Mucosa of descending colon (tissue), 3 donors: ENCODE measurements around the gene PLPP2. TPM values are rescaled to one million over a fixed set of nuclear protein-coding genes. Genes with fewer than 3 reads are reported as not detected.

ENCODE experiments used
- ATAC-seq: fragments of 200-7000 bp; cut with Tn5 transposase; one replicate; pipeline ENCODE4 v1.9.1; 2020; ENCODE audit warnings: mild to moderate bottlenecking, moderate library complexity
- DNase-seq, 3 donors: peaks; one replicate each; pipeline ENCODE4 v3.0.0-alpha.2; 2020
- H3K36me3 ChIP-seq: fragments of 200-600 bp; one replicate; pipeline ENCODE4 v1.8.0; 2021; ENCODE audit warnings: low read depth, mild to moderate bottlenecking
- H3K4me1 ChIP-seq: fragments of 200-600 bp; one replicate; pipeline ENCODE4 v1.8.0; 2021; ENCODE audit warnings: low read depth, mild to moderate bottlenecking
- H3K4me3 ChIP-seq: fragments of 200-600 bp; one replicate; pipeline ENCODE4 v1.8.0; 2021; ENCODE audit warnings: mild to moderate bottlenecking
- H3K9me3 ChIP-seq: fragments of 200-600 bp; one replicate; pipeline ENCODE4 v1.8.0; 2021; ENCODE audit warnings: mild to moderate bottlenecking
- CTCF ChIP-seq: fragments of 200-600 bp; IDR thresholded peaks from one replicate; pipeline ENCODE4 v1.8.0; 2022; ENCODE audit warnings: antibody characterized with exemption, mild to moderate bottlenecking
- intact Hi-C, 2 donors: fragments of 100-400 bp; cut with DNase I in 1 of 2; cut with micrococcal nuclease in 1 of 2; formaldehyde crosslinking; loops; one replicate each; pipeline versions ENCODE4 v1.11.0 to v1.11.1; 2022; cut with DNase I, micrococcal nuclease
- total RNA-seq, 3 donors: library from RNA; stranded (reverse); fragmentation: NEBNext Ultra II Directional in 2 of 3; extraction: Animal tissue kit (Norgen Biotek cat#: 25700) in 2 of 3; gene quantifications; one replicate each; pipeline versions ENCODE4 v1.2.1 to v1.2.4, GENCODE V29; 2021 to 2023
- donor health status: DM: no; HTN: no; CAD: no; lungs with moderate emphysema.
- donor health status: DM: no; HTN: no; CAD: no.
- donor health status: DM: no; HTN: yes; CAD: no.

PLPP2 gene
- total RNA-seq, 3 donors from 2014 or later = 41.9 to 107 (median 75.4) TPM

- no peak for TF ChIP-seq CTCF
- Histone ChIP-seq H3K4me3 (peak overlapping the region; percentile 36), H3K9me3 (no peaks in the 10 kb centered on the region), H3K4me1 (peaks cover 25% of the 10 kb centered on the region), H3K36me3 (no peaks in the 10 kb centered on the region)
- intact Hi-C loops = no loop called here
- DNase-seq = peak; percentile 65 to 83 (median 82)
- ATAC-seq = peak; percentile 45
These were observed 714 bp downstream of the PLPP2 start for GRCh38 chr19:290372-291005.

- H3K4me1 ChIP-seq = peaks cover 18% of the 10 kb centered on the region
- no peak for TF ChIP-seq CTCF
- no peaks in the 10 kb centered on the region for H3K9me3 ChIP-seq
- peak overlapping the region; percentile 9 for H3K4me3 ChIP-seq
- H3K36me3 ChIP-seq = no peaks in the 10 kb centered on the region
- peak; percentile 76 to 85 (median 82) for DNase-seq
- intact Hi-C loops = no loop called here
- peak; percentile 88 for ATAC-seq
These were observed 1.4 kb downstream of the PLPP2 start for GRCh38 chr19:289651-290371.

- no peak for ATAC-seq
- H3K9me3 ChIP-seq = no peaks in the 10 kb centered on the region
- H3K4me3 ChIP-seq = no peak overlapping the region
- peaks cover 12% of the 10 kb centered on the region for H3K4me1 ChIP-seq
- intact Hi-C loops = no loop called here
- DNase-seq = no peak
- TF ChIP-seq CTCF = no peak
- no peaks in the 10 kb centered on the region for H3K36me3 ChIP-seq
These were observed 2.3 kb downstream of the PLPP2 start for GRCh38 chr19:288911-289310.

- no peaks in the 10 kb centered on the region for H3K9me3 ChIP-seq
- TF ChIP-seq CTCF = no peak
- no peak for DNase-seq
- H3K4me3 ChIP-seq = no peak overlapping the region
- ATAC-seq = no peak
- peaks cover 14% of the 10 kb centered on the region for H3K4me1 ChIP-seq
- H3K36me3 ChIP-seq = no peaks in the 10 kb centered on the region
- intact Hi-C loops = no loop called here
These were observed 3.8 kb downstream of the PLPP2 start for GRCh38 chr19:287381-287871.

GRCh38 chr19:283395-283794 lies 7.8 kb downstream of the PLPP2 start:
- no peak for DNase-seq
- H3K4me3 ChIP-seq = no peak overlapping the region
- TF ChIP-seq CTCF = no peak
- ATAC-seq = no peak
- intact Hi-C loops = no loop called here
- H3K4me1 ChIP-seq = peaks cover 2% of the 10 kb centered on the region
- no peaks in the 10 kb centered on the region for H3K36me3 ChIP-seq
- H3K9me3 ChIP-seq = no peaks in the 10 kb centered on the region
